ENCODE data around the gene XCR1.

- no peak for TF ChIP-seq FEZF1 (tag by site-specific recombination; IDR thresholded peaks at IDR 0.05)
- no peak for TF ChIP-seq CTCF (tag by site-specific recombination; IDR thresholded peaks at IDR 0.05)
- TF ChIP-seq KLF9 (tag by site-specific recombination; IDR thresholded peaks at IDR 0.05; ENCODE audit: low read depth) = no peak
- TF ChIP-seq ZNF146 (tag by site-specific recombination; IDR thresholded peaks at IDR 0.05) = no peak
- TF ChIP-seq ZNF350 (tag by site-specific recombination; IDR thresholded peaks at IDR 0.05) = no peak
- no peak for TF ChIP-seq ZBTB6 (tag by site-specific recombination; IDR thresholded peaks at IDR 0.05)
- TF ChIP-seq ZFP69B (tag by site-specific recombination; IDR thresholded peaks at IDR 0.05) = no peak
- TF ChIP-seq ZNF670 (tag by site-specific recombination; IDR thresholded peaks at IDR 0.05; ENCODE audit: low read depth) = no peak
- no peak for TF ChIP-seq ZBTB26 (tag by site-specific recombination; optimal IDR thresholded peaks at IDR 0.05)
- no peak for TF ChIP-seq ZNF24 (tag by site-specific recombination; IDR thresholded peaks at IDR 0.05)
These were observed 2.1 kb downstream of the XCR1 start for GRCh38 chr3:46025139-46025538.

Data from HEK293 (cell line).